ENCODE measurements around the gene TMEM178B.

TMEM178B gene

DNA sequence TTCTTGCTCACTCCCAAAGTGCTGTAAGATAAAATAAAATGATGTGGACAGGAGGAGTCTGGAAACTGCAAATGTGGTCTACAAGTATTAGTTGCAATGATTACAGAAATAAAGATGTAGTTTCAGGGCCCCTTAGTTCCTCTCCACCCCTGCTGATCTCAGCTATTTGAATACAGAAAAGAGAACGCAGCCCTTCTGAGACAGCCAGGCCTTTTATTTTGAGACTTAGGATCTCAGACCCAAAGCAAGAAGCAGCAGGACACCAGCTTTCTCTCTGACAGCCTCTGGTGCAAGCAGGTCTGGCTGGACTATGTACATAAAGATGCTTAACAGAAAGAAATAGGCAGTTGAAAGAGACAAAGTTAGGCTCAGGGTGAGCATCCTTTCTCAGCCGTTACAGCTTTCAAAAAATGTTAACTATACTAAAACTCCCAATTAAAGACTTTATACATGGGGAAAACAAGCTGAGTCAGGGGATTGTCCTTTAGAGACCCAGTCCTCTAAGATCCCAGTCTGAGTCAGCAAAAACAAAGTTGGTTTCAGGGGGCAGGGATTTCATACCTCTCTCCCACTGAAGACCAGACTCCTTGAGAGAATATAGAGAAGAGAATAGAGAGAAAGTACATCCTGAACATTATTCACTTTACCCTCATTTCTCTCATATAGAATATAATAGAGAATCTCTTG is 220.4 kb downstream of the TMEM178B start:
- no peak overlapping the region for H3K4me3 ChIP-seq (replicated peaks; ENCODE audit: low read depth, low read length)
- TF ChIP-seq, protein P1, sequence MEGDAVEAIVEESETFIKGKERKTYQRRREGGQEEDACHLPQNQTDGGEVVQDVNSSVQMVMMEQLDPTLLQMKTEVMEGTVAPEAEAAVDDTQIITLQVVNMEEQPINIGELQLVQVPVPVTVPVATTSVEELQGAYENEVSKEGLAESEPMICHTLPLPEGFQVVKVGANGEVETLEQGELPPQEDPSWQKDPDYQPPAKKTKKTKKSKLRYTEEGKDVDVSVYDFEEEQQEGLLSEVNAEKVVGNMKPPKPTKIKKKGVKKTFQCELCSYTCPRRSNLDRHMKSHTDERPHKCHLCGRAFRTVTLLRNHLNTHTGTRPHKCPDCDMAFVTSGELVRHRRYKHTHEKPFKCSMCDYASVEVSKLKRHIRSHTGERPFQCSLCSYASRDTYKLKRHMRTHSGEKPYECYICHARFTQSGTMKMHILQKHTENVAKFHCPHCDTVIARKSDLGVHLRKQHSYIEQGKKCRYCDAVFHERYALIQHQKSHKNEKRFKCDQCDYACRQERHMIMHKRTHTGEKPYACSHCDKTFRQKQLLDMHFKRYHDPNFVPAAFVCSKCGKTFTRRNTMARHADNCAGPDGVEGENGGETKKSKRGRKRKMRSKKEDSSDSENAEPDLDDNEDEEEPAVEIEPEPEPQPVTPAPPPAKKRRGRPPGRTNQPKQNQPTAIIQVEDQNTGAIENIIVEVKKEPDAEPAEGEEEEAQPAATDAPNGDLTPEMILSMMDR (IDR thresholded peaks at IDR 0.05; ENCODE audit: low read depth, low read length, missing control alignments) = no peak
- no peak for DNase-seq (ENCODE audit: extremely low read depth, low read depth)

DNA sequence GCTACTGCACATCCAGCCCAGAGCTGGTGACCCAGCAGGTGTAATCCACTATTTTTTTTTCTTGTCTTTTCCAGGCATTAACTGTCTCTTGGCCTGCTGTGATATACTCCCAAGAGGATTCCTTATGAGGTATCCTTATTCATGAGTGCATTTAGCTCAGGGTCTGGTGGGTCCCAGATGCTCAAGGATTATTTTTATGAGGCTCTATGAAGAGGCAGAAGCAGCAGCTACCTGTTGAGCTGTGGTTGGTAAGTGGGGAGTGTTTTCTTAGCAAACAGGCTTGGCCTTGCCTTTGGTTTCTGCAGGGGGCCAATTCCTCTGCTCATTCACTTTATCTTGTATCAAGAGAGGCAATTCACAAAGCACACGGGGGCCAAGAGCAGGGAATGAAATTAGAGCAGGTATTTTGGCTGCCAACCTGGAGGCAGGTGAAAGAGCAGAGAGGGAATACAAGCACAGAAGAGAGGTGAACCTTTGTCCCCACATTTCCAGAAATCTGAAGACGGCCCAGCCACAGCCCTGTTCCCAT is 221.6 kb downstream of the TMEM178B start:
- TF ChIP-seq, protein P1 (IDR thresholded peaks at IDR 0.05; ENCODE audit: low read depth, low read length, missing control alignments) = no peak
- DNase-seq (ENCODE audit: extremely low read depth, low read depth) = no peak
- H3K4me3 ChIP-seq (replicated peaks; ENCODE audit: low read depth, low read length) = no peak overlapping the region

DNA sequence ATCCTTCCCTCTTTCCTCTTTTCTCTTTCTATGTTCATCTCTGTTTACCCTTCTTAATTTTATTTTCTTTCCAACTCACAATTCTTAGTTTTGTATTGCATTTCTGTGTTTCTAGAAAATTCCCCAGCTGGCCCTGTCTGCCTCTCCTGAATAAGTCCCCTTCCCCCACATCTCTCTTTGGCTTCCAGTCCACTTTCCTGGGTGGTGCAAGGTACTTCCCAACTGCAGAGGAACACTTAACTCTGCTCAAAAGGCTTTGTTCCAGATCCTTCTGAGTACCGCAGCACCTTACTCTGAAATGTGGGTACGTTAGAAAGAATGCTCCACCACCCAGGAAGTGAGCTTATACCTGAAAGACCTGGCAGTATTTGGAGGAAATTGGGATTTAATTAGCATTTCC is 227.0 kb downstream of the TMEM178B start:
- no peak overlapping the region for H3K4me3 ChIP-seq (replicated peaks; ENCODE audit: low read depth, low read length)
- DNase-seq (ENCODE audit: extremely low read depth, low read depth) = no peak
- TF ChIP-seq, protein P1 (IDR thresholded peaks at IDR 0.05; ENCODE audit: low read depth, low read length, missing control alignments) = no peak

DNA sequence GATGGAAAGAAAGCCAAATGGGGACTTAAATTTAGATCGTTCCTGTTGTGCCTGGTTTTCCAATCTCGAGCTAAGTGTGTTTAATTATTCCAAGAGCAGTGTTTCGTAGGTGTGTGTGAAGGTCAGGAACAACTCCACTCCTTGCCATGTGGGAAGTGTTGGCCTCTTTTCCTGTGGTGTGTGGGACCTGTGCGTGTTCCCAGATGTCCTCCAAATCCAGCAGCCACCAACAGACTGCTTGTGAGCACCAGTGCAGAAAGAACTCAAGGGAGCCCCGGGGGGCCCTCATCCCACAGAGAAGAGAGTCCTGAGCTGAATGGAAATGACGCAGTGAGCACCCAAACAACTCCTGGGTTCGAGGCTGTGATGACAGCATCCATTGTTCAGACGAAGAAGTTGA is 227.7 kb downstream of the TMEM178B start:
- no peak overlapping the region for H3K4me3 ChIP-seq (replicated peaks; ENCODE audit: low read depth, low read length)
- DNase-seq (ENCODE audit: extremely low read depth, low read depth) = no peak
- TF ChIP-seq, protein P1 (IDR thresholded peaks at IDR 0.05; ENCODE audit: low read depth, low read length, missing control alignments) = no peak

DNA sequence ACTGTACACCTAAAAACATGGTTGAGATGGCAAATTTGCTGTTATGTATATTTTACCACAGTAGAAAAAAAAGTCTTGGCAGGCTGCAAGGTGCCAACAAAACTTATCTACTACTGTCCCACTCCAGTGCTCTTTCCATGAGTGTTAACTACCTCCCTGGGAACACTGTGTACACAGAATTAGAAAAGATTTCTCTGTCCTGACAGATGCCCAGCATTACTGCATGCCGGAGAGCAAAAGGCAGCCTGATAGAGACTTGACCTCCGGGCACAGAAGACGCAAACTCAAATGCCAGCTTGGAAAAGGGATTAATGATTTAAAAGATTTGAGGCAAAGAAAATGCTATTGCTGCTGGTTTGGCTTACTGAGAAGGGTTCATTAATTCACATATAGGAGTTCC is 228.8 kb downstream of the TMEM178B start:
- no peak for DNase-seq (ENCODE audit: extremely low read depth, low read depth)
- no peak overlapping the region for H3K4me3 ChIP-seq (replicated peaks; ENCODE audit: low read depth, low read length)
- TF ChIP-seq, protein P1 (IDR thresholded peaks at IDR 0.05; ENCODE audit: low read depth, low read length, missing control alignments) = no peak

DNA sequence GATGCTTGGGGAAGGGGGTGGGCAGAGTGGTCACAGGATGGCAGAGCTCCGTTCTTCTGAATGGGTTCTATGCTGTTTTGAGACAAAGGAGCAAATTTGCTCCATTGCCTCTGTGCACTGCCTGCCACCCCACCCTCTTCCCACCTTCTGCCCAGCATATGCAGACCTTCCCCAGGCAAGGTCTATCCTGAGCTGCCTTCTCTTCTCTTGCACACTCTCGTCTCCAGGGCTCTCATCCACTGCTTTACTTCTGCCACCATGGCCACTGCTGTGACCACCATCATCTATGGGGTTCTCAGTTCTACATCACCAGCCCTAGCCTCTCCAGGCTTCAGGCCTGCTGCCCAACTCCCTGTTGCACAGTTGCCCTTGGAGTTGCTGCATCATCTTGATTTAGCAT is 230.4 kb downstream of the TMEM178B start:
- no peak overlapping the region for H3K4me3 ChIP-seq (replicated peaks; ENCODE audit: low read depth, low read length)
- DNase-seq (ENCODE audit: extremely low read depth, low read depth) = no peak
- TF ChIP-seq, protein P1 (IDR thresholded peaks at IDR 0.05; ENCODE audit: low read depth, low read length, missing control alignments) = no peak

All from HFF-Myc (cell line).